NCI-H69 (cell line): ENCODE data around the gene DDIT4L.
"Not testable (repeated sequence)": the region's sequence is repeated elsewhere in the genome, so short reads cannot be mapped to it uniquely, and the experiment has no call there.

Experiments
- DNase-seq: peaks from one replicate; lab custom pipeline; 2025; lab: John Stamatoyannopoulos, UW

The DDIT4L gene

GRCh38 chr4:100166297-100167039, 23.8 kb downstream of the DDIT4L start:
- DNase-seq, result no peak

- DNase-seq, result peak; percentile 47
Observed at GRCh38 chr4:100165809-100166208, 24.5 kb downstream of the DDIT4L start.

GRCh38 chr4:100164808-100165760, 25.2 kb downstream of the DDIT4L start:
- DNase-seq, result no peak

GRCh38 chr4:100162027-100162685, 28.1 kb downstream of the DDIT4L start:
- DNase-seq, result no peak

- no peak for DNase-seq
Observed at GRCh38 chr4:100149190-100149589, 41.1 kb downstream of the DDIT4L start.

GRCh38 chr4:100147684-100148083, 42.6 kb downstream of the DDIT4L start:
- DNase-seq, result no peak

- peak; percentile 40 for DNase-seq
Observed at GRCh38 chr4:100147198-100147597, 43.1 kb downstream of the DDIT4L start.

GRCh38 chr4:100146756-100147155, 43.5 kb downstream of the DDIT4L start:
- peak; percentile 15 for DNase-seq

- not testable (repeated sequence) for DNase-seq
Observed at GRCh38 chr4:100137320-100137719, 52.9 kb downstream of the DDIT4L start.
